H1 (cell line): ENCODE measurements around the gene ANKRD12. TPM values are rescaled to one million over a fixed set of nuclear protein-coding genes. Genes with fewer than 3 reads are reported as not detected.

Source experiments
- CTCF ChIA-PET: fragments of 300-600 bp; sonication (Branson Sonifier 250); formaldehyde crosslinking; loops from one replicate; lab custom pipeline; 2021; ENCODE audit not compliant: partially characterized antibody; lab: Charles Lee
- POLR2A ChIA-PET: fragments of 300-600 bp; sonication (Branson Sonifier 250); formaldehyde crosslinking; loops from one replicate; lab custom pipeline; 2021; ENCODE audit warnings: inconsistent platforms; ENCODE audit not compliant: partially characterized antibody; lab: Charles Lee
- DNase-seq, 2 experiments: peaks; one replicate each; pipeline versions ENCODE4 v3.0.0 to v3.0.0-alpha.2; 2010 to 2022; ENCODE audit warnings: low spot score in 2 of 2, low read depth in 1 of 2, mixed read lengths in 1 of 2
- FAIRE-seq: peaks from 2 replicates; lab custom pipeline; 2011; peaks lifted over from hg19 to GRCh38; lab: Jason Lieb, UNC
- H2AFZ ChIP-seq: 2 replicates; pipeline ENCODE4 v1.8.1; 2012; ENCODE audit warnings: low read length, inconsistent platforms
- H2AK5ac ChIP-seq: 2 replicates; pipeline ENCODE4 v1.6.1; 2013; ENCODE audit warnings: low read depth, low read length
- H2BK120ac ChIP-seq: replicated peaks from 2 replicates; pipeline ENCODE3; 2013; ENCODE audit warnings: low read depth, low read length, inconsistent platforms
- H2BK12ac ChIP-seq: 2 replicates; pipeline ENCODE4 v1.6.1; 2013; ENCODE audit warnings: low read depth, low read length
- H2BK15ac ChIP-seq: 2 replicates; pipeline ENCODE4 v1.6.1; 2013; ENCODE audit warnings: low read length
- H2BK20ac ChIP-seq: 2 replicates; pipeline ENCODE4 v1.6.1; 2013; ENCODE audit warnings: low read length
- H2BK5ac ChIP-seq: 2 replicates; pipeline ENCODE4 v1.6.1; 2013; ENCODE audit warnings: low read depth, low read length
- H3K14ac ChIP-seq: 2 replicates; pipeline ENCODE4 v1.6.1; 2013; ENCODE audit warnings: inconsistent platforms; ENCODE audit not compliant: insufficient read length
- H3K18ac ChIP-seq: 2 replicates; pipeline ENCODE4 v1.6.1; 2013; ENCODE audit warnings: low read length; ENCODE audit errors: extremely low read depth
- H3K23ac ChIP-seq: 2 replicates; pipeline ENCODE4 v1.6.1; 2013; ENCODE audit warnings: inconsistent platforms; ENCODE audit not compliant: insufficient read length
- H3K23me2 ChIP-seq: 2 replicates; pipeline ENCODE4 v1.6.1; 2013; ENCODE audit warnings: low read depth, low read length
- H3K27ac ChIP-seq: 2 replicates; pipeline ENCODE4 v1.6.1; 2011; ENCODE audit warnings: low read depth, low read length, inconsistent platforms
- H3K27me3 ChIP-seq, 4 experiments: replicated peaks in 1 of 4; 1 replicate in 1 of 4; 2 replicates in 3 of 4; pipeline versions ENCODE4 v1.6.1 to v1.8.1; 2011 to 2013; ENCODE audit warnings: low read length in 3 of 4, mild to moderate bottlenecking in 3 of 4, inconsistent platforms in 2 of 4, mixed read lengths in 2 of 4, moderate library complexity in 1 of 4; ENCODE audit not compliant: control insufficient read depth in 3 of 4, insufficient read depth in 3 of 4; ENCODE audit errors: extremely low read depth in 1 of 4
- H3K36me3 ChIP-seq, 4 experiments: 2 replicates each; pipeline versions ENCODE4 v1.6.1 to v1.8.1; 2011 to 2013; ENCODE audit warnings: mild to moderate bottlenecking in 4 of 4, low read length in 3 of 4, moderate library complexity in 2 of 4, control low read depth in 1 of 4, inconsistent platforms in 1 of 4; ENCODE audit not compliant: insufficient read depth in 4 of 4, control insufficient read depth in 2 of 4
- H3K4ac ChIP-seq: replicated peaks from 2 replicates; pipeline ENCODE3; 2013; ENCODE audit warnings: low read length, low read depth, mixed read lengths, inconsistent platforms; ENCODE audit not compliant: insufficient read length
- H3K4me1 ChIP-seq, 4 experiments: replicated peaks in 1 of 4; 1 replicate in 1 of 4; 2 replicates in 3 of 4; pipeline versions ENCODE4 v1.6.1 to v1.8.1; 2011 to 2013; ENCODE audit warnings: low read length in 3 of 4, inconsistent platforms in 2 of 4, mixed read lengths in 1 of 4; ENCODE audit not compliant: insufficient read depth in 4 of 4, control insufficient read depth in 3 of 4
- H3K4me2 ChIP-seq, 2 experiments: 2 replicates each; pipeline versions ENCODE4 v1.6.1 to v1.8.1; 2011 to 2013; ENCODE audit warnings: low read depth in 2 of 2, low read length in 2 of 2, control low read depth in 1 of 2, inconsistent platforms in 1 of 2, mild to moderate bottlenecking in 1 of 2; ENCODE audit not compliant: insufficient read depth in 1 of 2
- H3K4me3 ChIP-seq, 4 experiments: fragments of 200-600, 300-600 bp in 1 of 4; sonication (generic), shearing (Covaris generic), sonication (Bioruptor Twin) in 1 of 4; 2 replicates each; pipeline versions ENCODE4 v1.5.1 to v1.8.1; 2011 to 2016; ENCODE audit warnings: low read length in 4 of 4, low read depth in 3 of 4, control low read depth in 2 of 4, inconsistent platforms in 2 of 4, mild to moderate bottlenecking in 2 of 4, mixed read lengths in 1 of 4, moderate library complexity in 1 of 4; ENCODE audit not compliant: insufficient read depth in 2 of 4; ENCODE audit errors: extremely low read depth in 1 of 4
- H3K56ac ChIP-seq: replicated peaks from 2 replicates; pipeline ENCODE3; 2013; ENCODE audit warnings: low read depth, mild to moderate bottlenecking, mixed read lengths, low read length, inconsistent platforms; ENCODE audit not compliant: insufficient read length
- H3K79me1 ChIP-seq: 2 replicates; pipeline ENCODE4 v1.6.1; 2013; ENCODE audit warnings: low read depth, low read length, control low read depth
- H3K79me2 ChIP-seq, 2 experiments: 2 replicates each; pipeline versions ENCODE4 v1.6.1 to v1.8.1; 2012 to 2013; ENCODE audit warnings: low read length in 2 of 2, mild to moderate bottlenecking in 2 of 2, inconsistent platforms in 1 of 2; ENCODE audit not compliant: insufficient read depth in 2 of 2, control insufficient read depth in 1 of 2
- H3K9ac ChIP-seq, 4 experiments: replicated peaks in 1 of 4; 1 replicate in 1 of 4; 2 replicates in 3 of 4; pipeline versions ENCODE4 v1.6.1 to v1.8.1; 2011 to 2013; ENCODE audit warnings: low read depth in 3 of 4, low read length in 3 of 4, control low read depth in 2 of 4, mild to moderate bottlenecking in 2 of 4, moderate library complexity in 2 of 4, inconsistent platforms in 1 of 4; ENCODE audit errors: extremely low read depth in 1 of 4
- H3K9me3 ChIP-seq, 2 experiments: 2 replicates each; pipeline versions ENCODE4 v1.6.1 to v1.8.1; 2012 to 2013; ENCODE audit warnings: mild to moderate bottlenecking in 2 of 2, moderate library complexity in 2 of 2, control low read depth in 1 of 2, inconsistent platforms in 1 of 2, low read depth in 1 of 2, low read length in 1 of 2, mixed read lengths in 1 of 2; ENCODE audit not compliant: insufficient read depth in 2 of 2
- H4K20me1 ChIP-seq, 2 experiments: replicated peaks in 1 of 2; 2 replicates each; pipeline versions ENCODE3 to v1.8.1; 2011 to 2013; ENCODE audit warnings: inconsistent platforms in 2 of 2, low read length in 2 of 2, mild to moderate bottlenecking in 1 of 2; ENCODE audit not compliant: insufficient read depth in 2 of 2, control insufficient read depth in 1 of 2
- H4K5ac ChIP-seq: 2 replicates; pipeline ENCODE4 v1.6.1; 2013; ENCODE audit warnings: low read length, low read depth, mixed read lengths, inconsistent platforms; ENCODE audit not compliant: insufficient read length
- H4K8ac ChIP-seq: 2 replicates; pipeline ENCODE4 v1.8.0; 2013; ENCODE audit warnings: mild to moderate bottlenecking, moderate library complexity, low read length, inconsistent platforms; ENCODE audit not compliant: insufficient read depth; ENCODE audit errors: extremely low read depth
- H4K91ac ChIP-seq: replicated peaks from 2 replicates; pipeline ENCODE3; 2013; ENCODE audit warnings: low read length, mixed read lengths, inconsistent platforms; ENCODE audit not compliant: insufficient read length
- BACH1 ChIP-seq: IDR thresholded peaks from 2 replicates; pipeline ENCODE4 v1.6.1; 2012; ENCODE audit warnings: low read length, improper control_type of control experiment
- CBX5 ChIP-seq: fragments of 300-800, 300-1000 bp; sonication (generic); IDR thresholded peaks from 2 replicates; pipeline ENCODE4 v1.7.1; 2016; ENCODE audit warnings: antibody characterized with exemption, low read length, low read depth
- CEBPB ChIP-seq: IDR thresholded peaks from 2 replicates; pipeline ENCODE4 v1.6.1; 2012; ENCODE audit warnings: low read depth, low read length
- CREB1 ChIP-seq: IDR thresholded peaks from 2 replicates; pipeline ENCODE4 v1.6.1; 2012; ENCODE audit warnings: inconsistent platforms
- EGR1 ChIP-seq: IDR thresholded peaks from 2 replicates; pipeline ENCODE4 v1.6.1; 2011; ENCODE audit warnings: low read depth, low read length, borderline replicate concordance
- GABPA ChIP-seq: IDR thresholded peaks from 2 replicates; pipeline ENCODE4 v1.6.1; 2011; ENCODE audit warnings: mild to moderate bottlenecking, low read length, moderate library complexity, borderline replicate concordance; ENCODE audit not compliant: insufficient read depth
- MAX ChIP-seq: IDR thresholded peaks from 2 replicates; pipeline ENCODE4 v1.6.1; 2012; ENCODE audit warnings: inconsistent platforms
- NRF1 ChIP-seq: IDR thresholded peaks from 2 replicates; pipeline ENCODE4 v1.6.1; 2011; ENCODE audit warnings: mild to moderate bottlenecking, low read depth, low read length, improper control_type of control experiment
- POU5F1 ChIP-seq: IDR thresholded peaks from 2 replicates; pipeline ENCODE4 v1.6.1; 2011; ENCODE audit warnings: low read depth, mild to moderate bottlenecking, low read length, moderate library complexity
- RXRA ChIP-seq: IDR thresholded peaks from 2 replicates; pipeline ENCODE4 v1.6.1; 2011; ENCODE audit warnings: low read depth, mild to moderate bottlenecking, low read length, moderate library complexity; ENCODE audit not compliant: insufficient read depth
- SIN3A ChIP-seq, 2 experiments: IDR thresholded peaks in 1 of 2; conservative IDR thresholded peaks in 1 of 2; 2 replicates each; pipeline ENCODE4 v1.6.1; 2011 to 2012; ENCODE audit warnings: low read length in 2 of 2, improper control_type of control experiment in 1 of 2, low read depth in 1 of 2, mild to moderate bottlenecking in 1 of 2
- SP1 ChIP-seq: IDR thresholded peaks from 2 replicates; pipeline ENCODE4 v1.6.1; 2011; ENCODE audit warnings: low read depth, low read length
- TAF7 ChIP-seq: optimal IDR thresholded peaks from 2 replicates; pipeline ENCODE3; 2011; ENCODE audit warnings: low read depth, mild to moderate bottlenecking, inconsistent platforms, low read length, moderate library complexity, borderline replicate concordance
- USF2 ChIP-seq: IDR thresholded peaks from 2 replicates; pipeline ENCODE4 v1.6.1; 2011; ENCODE audit warnings: low read length, improper control_type of control experiment
- WGBS, 2 experiments: shearing (Covaris generic) in 1 of 2; methylation state at CpG; one replicate each; pipeline versions ENCODE4 v1.1.6 to v1.1.7; 2013 to 2015; ENCODE audit warnings: low lambda C conversion rate in 2 of 2, mixed read lengths in 2 of 2, inconsistent platforms in 1 of 2, low coverage in 1 of 2, missing lambda C conversion rate in 1 of 2; ENCODE audit not compliant: insufficient replicate concordance in 2 of 2, insufficient coverage in 1 of 2, insufficient read length in 1 of 2; ENCODE audit errors: extremely low coverage in 1 of 2, missing lambda C conversion rate in 1 of 2; 5-methylcytosine and 5-hydroxymethylcytosine counted together
- polyA plus RNA-seq, 7 experiments: library from polyadenylated mRNA; depleted of rRNA in 3 of 7; stranded (reverse) in 5 of 7; unstranded in 2 of 7; fragments of >200 nt in 5 of 7; fragments of 200-250 nt in 2 of 7; gene quantifications; 1 replicate in 5 of 7; 2 replicates in 1 of 7; 4 replicates in 1 of 7; pipeline versions ENCODE4 v1.2.1 to v1.2.3, GENCODE V29; 2011 to 2013; ENCODE audit warnings: missing spikeins in 2 of 7, mixed read lengths in 2 of 7
- total RNA-seq: library from RNA; stranded (reverse); fragmentation: NEBNext Ultra II Directional; extraction: Animal tissue kit (Norgen Biotek cat#: 25700); gene quantifications from 2 replicates; pipeline ENCODE4 v1.2.1, GENCODE V29; 2021

Gene ANKRD12
- total and polyA plus RNA-seq, 2 of the 8 experiments (the other 6 are each of a cell fraction or from before 2014, with no cell fraction given) = 2.6 to 37.9 TPM

- Histone ChIP-seq H3K9me3 (no peaks in the 10 kb centered on the region; a peak in 1 of 4 replicates), H3K23me2 (no peaks in the 10 kb centered on the region), H3K79me1 (no peaks in the 10 kb centered on the region), H3K27ac (no peak overlapping the region), H3K14ac (no peak overlapping the region), H3K56ac (no peak overlapping the region), H4K91ac (no peak overlapping the region), H4K5ac (no peak overlapping the region), H3K27me3 (no peaks in the 10 kb centered on the region), H2BK120ac (no peak overlapping the region), H2AK5ac (no peak overlapping the region), H2BK20ac (no peak overlapping the region), H3K4me2 (no peak overlapping the region), H4K20me1 (no peaks in the 10 kb centered on the region), H3K79me2 (no peaks in the 10 kb centered on the region), H3K36me3 (no peaks in the 10 kb centered on the region), H2BK5ac (no peak overlapping the region), H3K4me3 (no peak overlapping the region), H3K18ac (no peak overlapping the region), H2BK15ac (no peak overlapping the region), H3K4me1 (no peaks in the 10 kb centered on the region), H2AFZ (no peak overlapping the region), H4K8ac (no peak overlapping the region), H2BK12ac (no peak overlapping the region), H3K4ac (no peak overlapping the region), H3K9ac (no peak overlapping the region), H3K23ac (no peak overlapping the region)
- FAIRE-seq (no peak), DNase-seq (no peak)
- 95% methylated on average over 2 of the region's 2 CpGs; no CpG with 5 or more reads in 1 of the 2 experiments for WGBS, 2 experiments
- CTCF ChIA-PET = interaction anchor here (0.6 kb wide), 1 partner anchor 37 kb away, joined by 5 read pairs; no protein-coding TSS in a partner anchor
- POLR2A ChIA-PET = no interaction called here
- TF ChIP-seq CEBPB (no peak), POU5F1 (no peak), TAF7 (no peak), SP1 (no peak), GABPA (no peak), NRF1 (no peak), CREB1 (no peak), SIN3A (conservative IDR thresholded peaks at IDR 0.05 in 1 of 2, IDR thresholded peaks at IDR 0.05 in 1 of 2; ENCODE audit: low read depth in 1 of 2, low read length in 2 of 2) (no peak), EGR1 (no peak), MAX (no peak), CBX5 (no peak), RXRA (no peak), USF2 (no peak), BACH1 (no peak)
Measured at GRCh38 chr18:9325716-9326115, 189.1 kb downstream of the ANKRD12 start.
